Skeletal muscle satellite cell (primary cell): ENCODE data around the gene MOB3C.

Experiments used
- H3K27me3 ChIP-seq: 2 replicates; pipeline ENCODE4 v1.7.0; 2013; ENCODE audit warnings: low read length; ENCODE audit not compliant: control insufficient read depth, insufficient read depth
- H3K36me3 ChIP-seq: 2 replicates; pipeline ENCODE4 v1.7.0; 2013; ENCODE audit warnings: mild to moderate bottlenecking, control low read depth, low read length; ENCODE audit not compliant: insufficient read depth
- H3K4me1 ChIP-seq: 2 replicates; pipeline ENCODE4 v1.7.0; 2013; ENCODE audit warnings: low read length; ENCODE audit not compliant: control insufficient read depth, insufficient read depth
- H3K4me2 ChIP-seq: 2 replicates; pipeline ENCODE4 v1.7.0; 2013; ENCODE audit warnings: mild to moderate bottlenecking, low read length
- H3K4me3 ChIP-seq: 2 replicates; pipeline ENCODE4 v1.7.0; 2013; ENCODE audit warnings: low read length
- H3K9ac ChIP-seq: 2 replicates; pipeline ENCODE4 v1.7.0; 2013; ENCODE audit warnings: mild to moderate bottlenecking, low read depth, low read length, moderate library complexity
- H3K9me3 ChIP-seq: replicated peaks from 2 replicates; pipeline ENCODE4 v1.7.0; 2013; ENCODE audit warnings: mild to moderate bottlenecking, control low read depth, low read length

Gene MOB3C

DNA sequence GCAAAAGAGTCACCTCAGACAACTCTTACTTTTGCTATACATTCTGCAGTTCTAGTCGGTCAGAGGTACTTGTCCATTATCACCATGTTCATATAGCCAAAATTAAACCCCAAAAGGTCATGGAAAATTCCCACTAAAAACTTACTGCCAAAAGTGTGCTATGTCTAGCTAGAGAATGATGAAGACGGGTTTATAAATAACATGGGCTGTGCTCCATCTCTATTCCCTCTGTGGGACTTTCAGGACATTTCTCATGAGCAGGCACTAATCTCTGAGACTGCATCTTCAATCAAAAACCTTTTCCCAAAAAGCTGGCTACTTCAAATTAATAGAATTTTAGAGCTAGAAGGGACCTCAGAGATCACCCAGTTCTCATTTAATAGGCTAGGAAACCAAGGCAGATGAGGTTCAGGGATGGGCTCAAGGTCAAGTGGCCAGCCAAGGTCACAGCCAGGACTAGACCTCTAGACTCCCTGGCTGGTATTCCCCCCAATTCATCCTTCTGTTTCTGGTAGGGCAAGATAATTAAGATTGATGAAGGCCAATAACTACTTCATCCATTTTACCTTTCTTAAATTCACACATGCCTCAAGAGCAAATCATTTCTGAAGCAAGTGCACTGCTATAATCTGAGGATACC lies 21.0 kb upstream of the MOB3C start:
- Histone ChIP-seq H3K27me3 (no peaks in the 10 kb centered on the region), H3K9ac (no peak overlapping the region), H3K4me2 (no peak overlapping the region), H3K4me1 (no peaks in the 10 kb centered on the region), H3K36me3 (peaks cover 23% of the 10 kb centered on the region), H3K9me3 (no peaks in the 10 kb centered on the region), H3K4me3 (no peak overlapping the region)

DNA sequence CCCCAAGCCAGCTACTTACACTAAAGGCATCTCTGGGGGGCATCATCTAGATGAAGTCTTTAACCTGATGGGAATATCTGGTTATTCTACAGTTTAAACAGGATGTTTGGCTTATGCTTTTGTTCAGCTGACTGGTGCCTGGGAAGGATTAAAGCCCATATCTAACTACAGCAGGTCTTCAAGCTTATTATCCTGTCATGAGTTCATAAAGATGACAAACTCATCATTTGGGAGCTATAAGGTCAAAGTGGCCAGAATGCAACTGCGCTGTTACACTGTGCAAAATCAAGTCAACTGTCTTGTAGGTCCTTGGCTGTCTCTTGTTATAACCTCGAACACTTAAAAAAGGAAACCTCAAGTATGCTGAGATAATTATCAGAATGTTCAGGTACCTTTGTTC lies 18.6 kb upstream of the MOB3C start:
- H3K4me3 ChIP-seq, result no peak overlapping the region
- peaks cover 32% of the 10 kb centered on the region for H3K36me3 ChIP-seq
- H3K9ac ChIP-seq, result no peak overlapping the region
- no peaks in the 10 kb centered on the region for H3K9me3 ChIP-seq
- H3K27me3 ChIP-seq, result no peaks in the 10 kb centered on the region
- H3K4me1 ChIP-seq, result no peaks in the 10 kb centered on the region
- H3K4me2 ChIP-seq, result no peak overlapping the region

DNA sequence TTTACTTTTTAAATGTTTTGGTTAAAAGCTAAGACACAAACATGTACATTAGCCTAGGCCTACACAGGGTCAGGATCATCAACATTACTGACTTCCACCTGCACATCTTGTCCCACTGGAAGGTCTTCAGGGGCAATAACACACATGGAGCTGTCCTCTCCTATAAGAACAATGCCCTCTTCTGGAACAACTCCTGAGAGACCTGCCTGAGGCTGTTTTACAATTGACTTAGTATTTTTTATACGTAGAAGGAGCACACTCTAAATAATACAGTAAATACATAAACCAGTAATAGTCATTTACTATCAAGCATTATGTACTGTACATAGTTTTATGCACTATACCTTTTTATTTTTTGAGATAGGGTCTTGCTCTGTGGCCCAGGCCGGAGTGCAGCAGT lies 14.1 kb upstream of the MOB3C start:
- Histone ChIP-seq H3K27me3 (no peaks in the 10 kb centered on the region), H3K9me3 (no peaks in the 10 kb centered on the region), H3K9ac (no peak overlapping the region), H3K4me1 (no peaks in the 10 kb centered on the region), H3K4me3 (no peak overlapping the region), H3K4me2 (no peak overlapping the region), H3K36me3 (peaks cover 30% of the 10 kb centered on the region)

DNA sequence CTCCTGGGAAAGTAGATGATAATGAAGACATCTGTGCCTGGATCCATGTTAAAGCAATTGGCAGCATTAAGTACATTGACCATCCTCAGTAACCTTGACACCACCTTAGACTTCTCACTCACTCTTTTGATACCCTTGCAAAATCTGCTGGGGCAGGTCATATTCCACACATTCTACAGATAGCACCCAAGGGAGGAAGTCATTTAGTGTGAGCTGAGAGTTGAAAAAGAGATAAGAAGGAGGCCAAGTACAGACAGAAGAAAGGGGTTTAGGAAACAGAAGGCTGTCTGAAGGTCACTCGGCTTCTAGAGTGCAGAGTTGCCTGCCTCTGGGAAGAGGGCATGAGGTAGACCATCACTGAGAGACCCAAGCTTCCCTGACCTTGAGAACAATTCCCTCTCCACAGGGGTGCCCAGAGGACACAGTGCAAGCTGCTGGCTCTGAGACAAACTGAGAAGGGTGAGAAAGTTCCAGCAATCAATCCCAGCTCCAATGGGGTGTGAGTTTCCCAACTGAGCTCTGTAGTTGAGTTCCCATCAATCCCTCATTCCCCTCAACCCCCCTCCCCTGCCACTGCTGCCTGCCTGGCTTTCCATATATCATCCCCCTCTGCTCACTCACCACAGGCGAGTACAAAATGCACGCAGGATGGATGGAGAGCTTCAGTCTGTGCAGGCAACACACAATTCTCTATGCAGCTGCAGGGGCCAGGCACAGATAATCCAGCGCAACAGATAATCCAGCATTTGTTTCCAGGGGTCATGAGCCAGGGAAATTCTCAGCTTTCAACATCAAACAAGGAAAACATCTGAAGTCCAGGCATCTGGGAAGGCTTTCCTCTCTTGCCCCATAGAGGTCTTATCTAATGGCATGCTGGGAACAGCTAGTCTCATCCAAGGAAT lies 7.4 kb upstream of the MOB3C start:
- H3K9ac ChIP-seq, result no peak overlapping the region
- no peak overlapping the region for H3K4me3 ChIP-seq
- H3K27me3 ChIP-seq, result no peaks in the 10 kb centered on the region
- H3K36me3 ChIP-seq, result no peaks in the 10 kb centered on the region
- H3K4me1 ChIP-seq, result peaks cover 16% of the 10 kb centered on the region
- H3K4me2 ChIP-seq, result no peak overlapping the region
- no peaks in the 10 kb centered on the region for H3K9me3 ChIP-seq

DNA sequence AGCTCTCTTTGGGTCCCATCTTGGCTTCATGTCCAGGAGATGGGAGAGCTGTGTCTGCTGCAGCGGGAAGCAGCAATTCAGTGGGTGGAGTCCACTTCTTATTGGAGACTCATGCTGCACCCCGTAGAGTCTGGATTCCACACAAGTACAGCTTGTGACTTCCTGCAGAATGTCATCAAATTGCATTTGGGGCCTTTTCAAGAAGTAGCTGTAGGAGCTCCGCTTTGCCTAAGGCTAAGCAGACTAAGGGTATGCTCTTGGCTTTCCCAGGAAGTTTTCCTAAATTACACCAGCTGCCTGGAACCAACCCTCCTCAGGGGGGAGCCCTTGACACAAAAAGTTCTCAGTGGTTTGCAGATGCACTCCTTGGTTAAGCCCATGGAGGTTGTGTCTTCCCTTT lies 5.7 kb upstream of the MOB3C start:
- Histone ChIP-seq H3K4me1 (peaks cover 18% of the 10 kb centered on the region), H3K4me2 (peak overlapping the region; percentile 28), H3K27me3 (no peaks in the 10 kb centered on the region), H3K9ac (no peak overlapping the region), H3K36me3 (no peaks in the 10 kb centered on the region), H3K4me3 (no peak overlapping the region), H3K9me3 (no peaks in the 10 kb centered on the region)

DNA sequence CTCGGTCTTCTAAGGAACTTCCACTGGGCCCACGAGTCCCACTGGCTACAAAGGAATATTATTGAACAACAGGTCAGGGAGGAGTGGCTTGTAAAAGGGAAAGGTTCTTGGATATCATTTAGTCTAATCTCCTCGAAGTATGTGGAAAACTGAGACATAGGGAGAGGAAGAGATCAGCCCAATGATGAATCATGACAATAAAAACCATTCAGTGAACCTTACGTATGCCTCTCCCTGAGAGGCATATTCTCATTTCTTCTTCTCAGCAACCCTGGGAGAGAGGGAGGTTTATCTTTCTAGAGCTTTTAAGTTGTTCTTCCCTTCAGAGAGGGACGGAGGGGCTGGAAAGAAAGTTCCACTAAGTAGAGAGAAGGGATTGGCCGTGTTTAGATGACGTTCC lies 5.3 kb upstream of the MOB3C start:
- no peaks in the 10 kb centered on the region for H3K36me3 ChIP-seq

DNA sequence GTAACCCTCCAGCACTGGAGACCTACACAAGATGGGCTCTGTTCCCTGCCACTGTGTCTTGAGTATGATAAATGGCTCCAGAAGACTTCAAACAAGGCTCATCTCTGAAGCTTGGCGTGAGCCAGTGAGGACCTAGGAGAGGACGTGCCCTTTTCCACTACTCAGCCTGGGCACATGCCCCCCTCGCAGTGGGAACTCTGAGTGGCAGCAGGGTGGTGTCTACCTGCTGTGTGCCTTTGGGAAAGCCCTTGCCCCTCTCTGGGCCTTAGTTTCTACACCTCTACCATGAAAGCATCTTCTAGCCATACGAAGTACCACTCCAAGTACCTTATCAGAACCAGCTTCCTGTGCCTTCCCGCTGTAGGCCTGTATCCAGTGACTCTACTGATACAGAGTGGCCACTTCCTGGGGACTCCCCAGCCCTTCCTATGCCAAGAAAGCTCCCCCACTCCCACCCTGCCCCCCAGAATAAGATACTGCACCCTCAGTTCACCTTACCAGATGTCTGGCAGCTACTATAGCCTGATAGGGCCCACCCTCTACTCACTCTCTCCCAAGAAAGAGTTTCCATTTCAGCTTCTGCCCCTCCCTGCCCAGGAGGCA lies 3.1 kb upstream of the MOB3C start:
- peaks cover 32% of the 10 kb centered on the region for H3K4me1 ChIP-seq
- no peaks in the 10 kb centered on the region for H3K36me3 ChIP-seq

More for the DNA sequence above, 5.3 kb upstream of the MOB3C start:
- H3K4me1 ChIP-seq, result peaks cover 21% of the 10 kb centered on the region
- H3K9ac ChIP-seq, result no peak overlapping the region
- H3K4me3 ChIP-seq, result no peak overlapping the region
- H3K27me3 ChIP-seq, result no peaks in the 10 kb centered on the region
- no peaks in the 10 kb centered on the region for H3K9me3 ChIP-seq
- peak overlapping the region; percentile 28 for H3K4me2 ChIP-seq

DNA sequence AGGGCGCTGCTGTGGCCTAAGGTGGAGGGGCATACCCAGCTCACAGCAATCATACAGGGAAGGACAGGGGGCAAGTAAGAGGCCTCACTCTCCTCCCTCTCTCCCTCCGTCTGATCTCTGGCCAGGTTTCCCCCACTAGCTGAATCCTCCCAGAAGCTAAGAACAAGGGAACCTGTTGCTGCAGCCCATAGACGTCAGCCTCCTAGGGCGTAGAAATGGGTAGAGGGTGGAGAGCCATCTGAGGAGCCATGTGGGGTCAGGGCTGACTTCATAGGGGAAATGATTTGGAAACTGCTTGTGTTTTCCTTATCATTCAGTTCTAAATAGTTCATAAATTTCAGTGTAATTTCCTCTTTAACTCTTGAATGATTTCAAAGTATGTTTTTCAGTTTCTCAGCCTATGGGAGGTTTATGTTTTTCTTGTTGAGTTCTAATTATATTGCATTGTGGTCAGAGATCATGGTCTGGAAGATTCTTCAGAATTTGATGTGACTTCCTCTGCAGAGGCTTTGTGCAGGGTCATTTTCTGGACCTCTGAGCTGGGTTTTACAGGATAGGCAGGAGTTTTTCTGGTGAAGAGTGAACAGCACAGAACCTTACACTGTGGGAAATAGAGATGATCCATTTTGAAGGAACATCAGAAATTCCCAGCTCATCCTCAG lies 2.3 kb upstream of the MOB3C start:
- no peak overlapping the region for H3K4me3 ChIP-seq
- no peak overlapping the region for H3K9ac ChIP-seq
- no peaks in the 10 kb centered on the region for H3K27me3 ChIP-seq
- H3K9me3 ChIP-seq, result no peaks in the 10 kb centered on the region
- no peak overlapping the region for H3K4me2 ChIP-seq
- H3K36me3 ChIP-seq, result no peaks in the 10 kb centered on the region
- H3K4me1 ChIP-seq, result peaks cover 39% of the 10 kb centered on the region

More for the DNA sequence above, 3.1 kb upstream of the MOB3C start:
- no peak overlapping the region for H3K9ac ChIP-seq
- no peak overlapping the region for H3K4me3 ChIP-seq
- no peak overlapping the region for H3K4me2 ChIP-seq
- H3K9me3 ChIP-seq, result no peaks in the 10 kb centered on the region
- no peaks in the 10 kb centered on the region for H3K27me3 ChIP-seq

DNA sequence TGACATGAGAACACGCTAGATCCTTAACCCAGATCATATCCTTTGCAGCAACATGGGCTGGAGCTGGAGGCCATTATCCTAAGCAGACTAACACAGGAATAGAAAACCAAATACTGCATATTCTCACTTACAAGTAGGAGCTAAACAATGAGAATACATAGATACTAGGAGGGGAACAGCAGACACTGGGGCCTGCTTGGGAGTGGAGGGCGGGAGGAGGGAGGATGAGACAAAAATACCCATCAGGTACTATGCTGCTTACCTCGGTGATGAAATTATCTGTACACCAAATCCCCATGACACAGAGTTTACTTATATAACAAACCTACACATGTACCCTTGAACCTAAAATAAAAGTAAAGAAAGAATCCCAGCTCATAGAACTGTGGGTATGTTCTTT lies 1.2 kb upstream of the MOB3C start:
- H3K9me3 ChIP-seq, result no peaks in the 10 kb centered on the region
- no peak overlapping the region for H3K4me2 ChIP-seq
- no peak overlapping the region for H3K9ac ChIP-seq
- H3K36me3 ChIP-seq, result peaks cover 2% of the 10 kb centered on the region
- H3K4me3 ChIP-seq, result no peak overlapping the region
- peaks cover 47% of the 10 kb centered on the region for H3K4me1 ChIP-seq
- H3K27me3 ChIP-seq, result no peaks in the 10 kb centered on the region

DNA sequence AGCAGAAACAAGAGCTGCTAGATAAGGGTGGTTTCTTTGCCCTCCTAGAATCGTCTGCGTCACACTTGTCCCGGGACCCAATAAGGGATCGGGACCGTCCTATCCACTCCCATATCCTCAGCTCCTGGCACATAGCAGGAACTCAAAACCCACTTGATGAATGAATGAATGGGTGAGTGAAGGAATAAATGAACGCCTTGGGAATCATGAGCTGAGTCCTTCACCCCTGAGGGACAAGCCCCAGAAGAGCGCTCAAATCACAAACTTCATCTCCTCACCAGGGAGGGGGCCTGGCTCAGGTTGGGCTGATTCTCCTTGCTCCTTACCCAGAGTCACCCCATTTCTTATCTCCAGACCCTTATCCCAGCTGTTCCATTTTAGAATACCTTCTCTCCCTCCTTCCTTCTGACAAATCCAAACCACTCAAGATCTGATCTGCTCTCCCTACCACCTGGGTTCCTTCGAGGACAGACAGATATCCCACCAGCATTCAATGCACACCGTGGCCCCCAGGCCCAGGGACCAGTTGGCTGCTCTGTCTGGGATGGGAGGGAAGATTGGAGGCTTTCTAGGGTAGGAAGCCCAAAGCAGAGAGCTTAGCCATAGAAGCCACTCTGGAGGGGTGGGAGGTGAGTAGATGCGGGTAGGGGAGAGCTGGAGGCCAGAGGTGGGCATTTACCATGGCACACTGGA lies 643 bp upstream of the MOB3C start:
- peak overlapping the region; percentile 99 for H3K4me3 ChIP-seq
- no peaks in the 10 kb centered on the region for H3K9me3 ChIP-seq
- H3K27me3 ChIP-seq, result no peaks in the 10 kb centered on the region
- peak overlapping the region; percentile 100 for H3K4me2 ChIP-seq
- H3K36me3 ChIP-seq, result peaks cover 5% of the 10 kb centered on the region
- H3K4me1 ChIP-seq, result peaks cover 42% of the 10 kb centered on the region
- peak overlapping the region; percentile 91 for H3K9ac ChIP-seq

DNA sequence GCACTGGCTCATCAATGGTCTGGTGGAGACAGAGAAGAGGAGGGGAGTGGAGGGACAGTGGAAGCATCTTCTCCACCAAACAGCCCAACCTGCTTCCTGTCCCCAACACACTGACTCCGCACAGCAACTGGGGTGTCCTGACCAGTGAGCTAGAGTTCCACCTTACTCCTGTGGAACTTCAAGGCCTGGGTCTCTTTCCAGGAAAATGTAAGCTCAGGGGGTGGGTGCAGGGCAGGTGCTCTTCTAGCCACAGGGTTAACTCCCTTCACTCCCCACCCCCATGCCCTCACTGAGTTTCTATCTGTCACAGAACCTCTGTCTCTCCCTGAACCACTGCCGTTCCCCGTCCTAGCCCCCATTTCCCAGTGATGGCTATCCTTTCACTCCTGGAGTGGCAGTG lies 876 bp downstream of the MOB3C start:
- H3K9ac ChIP-seq, result peak overlapping the region; percentile 91
- H3K4me3 ChIP-seq, result peak overlapping the region; percentile 99
- H3K27me3 ChIP-seq, result no peaks in the 10 kb centered on the region
- H3K36me3 ChIP-seq, result peaks cover 5% of the 10 kb centered on the region
- no peaks in the 10 kb centered on the region for H3K9me3 ChIP-seq
- H3K4me1 ChIP-seq, result peaks cover 42% of the 10 kb centered on the region
- H3K4me2 ChIP-seq, result peak overlapping the region; percentile 100
